ENCODE data around the gene FAM162A. TPM values are rescaled to one million over a fixed set of nuclear protein-coding genes. Genes with fewer than 3 reads are reported as not detected.

FAM162A gene
- total RNA-seq, 6 experiments from 2014 or later = 26.9 to 57.0 (median 51.5) TPM

DNA sequence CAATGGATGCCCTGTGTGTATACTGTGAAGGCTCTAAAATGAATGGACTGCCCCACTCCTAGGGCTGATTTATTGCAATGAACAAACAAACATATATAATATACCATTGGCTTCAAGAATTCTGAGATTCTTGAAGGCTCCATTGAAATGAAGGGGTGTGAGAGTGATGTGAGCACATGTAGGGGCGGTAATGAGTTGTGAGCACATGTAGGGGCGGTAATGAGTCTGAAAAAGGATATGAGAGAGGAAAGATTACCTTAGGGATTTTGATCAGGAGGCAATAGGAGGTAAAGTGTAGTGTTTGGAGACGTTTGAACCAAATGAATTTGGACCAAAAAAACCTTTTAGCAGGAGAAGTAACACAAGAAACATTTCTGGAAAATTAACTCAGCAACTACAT lies 3.7 kb downstream of the FAM162A start:
- no peak overlapping the region for H3K27ac ChIP-seq
- no peak for DNase-seq
- no peaks in the 10 kb centered on the region for H3K36me3 ChIP-seq
- peaks cover 0 to 45% (median 24%) of the 10 kb centered on the region in 4 donors for H3K4me1 ChIP-seq
- no peaks in the 10 kb centered on the region for H3K27me3 ChIP-seq
- intact Hi-C loops (cut with DNase I) = no loop called here
- 81% methylated on average over 3 of the region's 3 CpGs for WGBS (ENCODE audit: insufficient coverage, low coverage, low lambda C conversion rate, missing lambda C conversion rate)
- H3K4me3 ChIP-seq = no peak overlapping the region
- no peak for ATAC-seq
- H3K9me3 ChIP-seq = no peaks in the 10 kb centered on the region
- TF ChIP-seq POLR2A (IDR thresholded peaks at IDR 0.05) = no peak
- TF ChIP-seq, protein P1, sequence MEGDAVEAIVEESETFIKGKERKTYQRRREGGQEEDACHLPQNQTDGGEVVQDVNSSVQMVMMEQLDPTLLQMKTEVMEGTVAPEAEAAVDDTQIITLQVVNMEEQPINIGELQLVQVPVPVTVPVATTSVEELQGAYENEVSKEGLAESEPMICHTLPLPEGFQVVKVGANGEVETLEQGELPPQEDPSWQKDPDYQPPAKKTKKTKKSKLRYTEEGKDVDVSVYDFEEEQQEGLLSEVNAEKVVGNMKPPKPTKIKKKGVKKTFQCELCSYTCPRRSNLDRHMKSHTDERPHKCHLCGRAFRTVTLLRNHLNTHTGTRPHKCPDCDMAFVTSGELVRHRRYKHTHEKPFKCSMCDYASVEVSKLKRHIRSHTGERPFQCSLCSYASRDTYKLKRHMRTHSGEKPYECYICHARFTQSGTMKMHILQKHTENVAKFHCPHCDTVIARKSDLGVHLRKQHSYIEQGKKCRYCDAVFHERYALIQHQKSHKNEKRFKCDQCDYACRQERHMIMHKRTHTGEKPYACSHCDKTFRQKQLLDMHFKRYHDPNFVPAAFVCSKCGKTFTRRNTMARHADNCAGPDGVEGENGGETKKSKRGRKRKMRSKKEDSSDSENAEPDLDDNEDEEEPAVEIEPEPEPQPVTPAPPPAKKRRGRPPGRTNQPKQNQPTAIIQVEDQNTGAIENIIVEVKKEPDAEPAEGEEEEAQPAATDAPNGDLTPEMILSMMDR (IDR thresholded peaks at IDR 0.05) = no peak

DNA sequence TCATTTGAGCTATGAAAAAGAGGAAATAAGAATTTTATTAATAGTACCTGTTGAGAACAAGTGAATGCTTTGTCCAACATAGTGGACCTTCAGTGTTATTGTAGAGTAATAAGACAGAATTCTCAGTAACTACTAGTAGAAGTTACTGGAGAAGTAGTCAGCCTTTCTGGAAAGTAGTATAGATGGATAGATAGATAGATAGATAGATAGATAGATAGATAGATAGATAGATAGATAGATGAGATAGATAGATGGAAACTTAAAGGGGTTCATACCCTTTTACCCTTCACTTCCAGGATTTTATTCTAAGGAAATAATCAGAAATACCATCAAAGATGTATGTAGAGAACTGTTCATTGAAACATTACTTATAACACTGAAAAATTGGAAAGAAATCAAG lies 5.2 kb downstream of the FAM162A start:
- no peak for DNase-seq
- Histone ChIP-seq H3K27ac (no peak overlapping the region), H3K4me1 (peaks cover 0 to 58% (median 32%) of the 10 kb centered on the region in 4 donors), H3K27me3 (no peaks in the 10 kb centered on the region), H3K36me3 (no peaks in the 10 kb centered on the region), H3K4me3 (no peak overlapping the region), H3K9me3 (no peaks in the 10 kb centered on the region)
- intact Hi-C loops (cut with DNase I) = no loop called here
- no peak for ATAC-seq
- TF ChIP-seq, protein P1 (IDR thresholded peaks at IDR 0.05) = no peak
- TF ChIP-seq POLR2A (IDR thresholded peaks at IDR 0.05) = no peak

DNA sequence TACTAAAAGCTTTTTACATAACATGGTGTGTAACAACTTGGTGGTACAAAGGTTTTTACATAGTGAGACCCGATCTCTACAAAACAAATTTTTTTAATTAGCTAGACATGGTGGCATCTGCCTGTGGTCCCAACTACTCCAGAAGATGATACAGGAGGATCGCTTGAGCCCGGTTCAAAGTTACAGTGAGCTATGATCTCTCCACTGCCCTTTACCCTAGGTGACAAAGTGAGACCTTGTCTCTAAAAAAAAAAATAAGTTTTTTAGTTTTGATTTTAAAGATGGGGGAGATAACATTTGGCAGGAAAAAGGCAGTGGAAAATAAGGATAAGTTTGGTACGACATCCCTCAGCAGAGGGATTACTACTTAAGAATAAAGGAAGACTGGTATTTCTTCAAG lies 5.9 kb downstream of the FAM162A start:
- Histone ChIP-seq H3K36me3 (no peaks in the 10 kb centered on the region), H3K4me3 (no peak overlapping the region), H3K27ac (peak overlapping the region in 2 of 3 donors; percentile 28 to 65), H3K9me3 (no peaks in the 10 kb centered on the region), H3K27me3 (no peaks in the 10 kb centered on the region), H3K4me1 (peaks cover 0 to 62% (median 29%) of the 10 kb centered on the region in 4 donors)
- DNase-seq = no peak
- intact Hi-C loops (cut with DNase I) = no loop called here
- no peak for TF ChIP-seq POLR2A (IDR thresholded peaks at IDR 0.05)
- TF ChIP-seq, protein P1 (IDR thresholded peaks at IDR 0.05) = no peak
- peak in 3 of 4 donors; percentile 20 to 36 (median 27) for ATAC-seq
- 26% methylated on average over 4 of the region's 4 CpGs for whole genome bisulfite sequencing (ENCODE audit: insufficient coverage, low coverage, low lambda C conversion rate, missing lambda C conversion rate)

DNA sequence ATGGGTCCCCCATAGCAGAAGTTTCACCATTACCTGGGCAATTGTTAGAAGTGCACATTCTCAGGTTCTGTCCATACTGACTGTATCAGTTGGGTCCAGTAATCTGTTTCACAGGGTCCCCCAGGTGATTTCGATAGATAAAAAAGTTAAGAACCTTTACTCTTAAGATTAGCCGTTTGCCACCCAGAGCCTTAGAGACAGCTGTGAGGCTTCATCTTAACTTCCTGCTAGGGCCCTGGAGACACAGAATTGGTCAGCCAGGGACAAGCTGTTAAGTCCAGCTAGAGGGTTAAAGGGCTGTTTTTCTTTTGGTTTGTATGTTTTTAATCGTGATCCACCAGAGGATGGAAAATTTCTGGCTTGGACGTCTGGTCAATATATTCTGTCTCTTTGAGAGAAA lies 6.7 kb downstream of the FAM162A start:
- WGBS (ENCODE audit: insufficient coverage, low coverage, low lambda C conversion rate, missing lambda C conversion rate) = 22% methylated on average over 4 of the region's 4 CpGs
- no peak overlapping the region for H3K4me3 ChIP-seq
- no peak for DNase-seq
- H3K4me1 ChIP-seq = peaks cover 0 to 55% (median 25%) of the 10 kb centered on the region in 4 donors
- TF ChIP-seq POLR2A (IDR thresholded peaks at IDR 0.05) = no peak
- TF ChIP-seq, protein P1 (IDR thresholded peaks at IDR 0.05) = no peak
- H3K9me3 ChIP-seq = no peaks in the 10 kb centered on the region
- intact Hi-C loops (cut with DNase I) = no loop called here
- ATAC-seq = peak; percentile 27 to 52 (median 42)
- H3K27me3 ChIP-seq = no peaks in the 10 kb centered on the region
- peak overlapping the region; percentile 28 to 65 (median 28) for H3K27ac ChIP-seq
- H3K36me3 ChIP-seq = no peaks in the 10 kb centered on the region

Measured in right lobe of liver (tissue), 6 donors.